ENCODE data around the gene LPP. TPM values are rescaled to one million over a fixed set of nuclear protein-coding genes. Genes with fewer than 3 reads are reported as not detected.

The LPP gene
- total RNA-seq, 1 donor from 2014 or later, result 96.7 TPM

DNA sequence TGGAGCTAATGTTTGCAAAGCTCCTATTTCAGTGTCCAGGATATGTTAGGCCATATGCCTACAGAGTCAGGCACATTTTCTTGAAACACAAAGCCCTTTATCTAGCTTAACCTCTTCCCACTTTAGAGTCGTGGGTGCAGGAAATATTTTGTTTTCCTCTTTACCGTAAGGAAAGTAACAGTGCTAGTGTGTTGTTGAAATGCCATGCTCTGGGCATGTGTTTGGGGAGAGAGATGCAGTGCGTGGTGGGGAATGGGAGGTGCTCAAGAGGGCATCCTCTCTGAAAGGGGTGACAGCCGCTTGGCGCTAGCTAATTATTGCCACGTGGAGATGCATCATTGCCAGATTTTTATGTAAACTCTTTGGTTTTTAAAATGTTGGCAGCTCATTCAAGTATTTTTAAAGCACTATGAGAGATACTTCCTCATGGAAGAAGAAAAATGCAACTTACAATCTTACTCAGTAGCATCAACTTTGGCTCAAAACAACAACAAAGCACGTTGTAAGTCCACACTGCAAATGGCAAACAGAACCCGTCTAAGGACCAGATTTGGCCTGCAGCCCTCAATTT lies 152.6 kb downstream of the LPP start:
- Mint-ChIP-seq H3K9me3 (no peaks in the 10 kb centered on the region), H3K36me3 (peaks cover 14% of the 10 kb centered on the region), H3K4me3 (no peak overlapping the region), H3K27ac (no peak overlapping the region), H3K4me1 (ENCODE audit: unreplicated experiment) (peaks cover 22% of the 10 kb centered on the region), H3K27me3 (no peaks in the 10 kb centered on the region)
- TF ChIP-seq, protein P1, sequence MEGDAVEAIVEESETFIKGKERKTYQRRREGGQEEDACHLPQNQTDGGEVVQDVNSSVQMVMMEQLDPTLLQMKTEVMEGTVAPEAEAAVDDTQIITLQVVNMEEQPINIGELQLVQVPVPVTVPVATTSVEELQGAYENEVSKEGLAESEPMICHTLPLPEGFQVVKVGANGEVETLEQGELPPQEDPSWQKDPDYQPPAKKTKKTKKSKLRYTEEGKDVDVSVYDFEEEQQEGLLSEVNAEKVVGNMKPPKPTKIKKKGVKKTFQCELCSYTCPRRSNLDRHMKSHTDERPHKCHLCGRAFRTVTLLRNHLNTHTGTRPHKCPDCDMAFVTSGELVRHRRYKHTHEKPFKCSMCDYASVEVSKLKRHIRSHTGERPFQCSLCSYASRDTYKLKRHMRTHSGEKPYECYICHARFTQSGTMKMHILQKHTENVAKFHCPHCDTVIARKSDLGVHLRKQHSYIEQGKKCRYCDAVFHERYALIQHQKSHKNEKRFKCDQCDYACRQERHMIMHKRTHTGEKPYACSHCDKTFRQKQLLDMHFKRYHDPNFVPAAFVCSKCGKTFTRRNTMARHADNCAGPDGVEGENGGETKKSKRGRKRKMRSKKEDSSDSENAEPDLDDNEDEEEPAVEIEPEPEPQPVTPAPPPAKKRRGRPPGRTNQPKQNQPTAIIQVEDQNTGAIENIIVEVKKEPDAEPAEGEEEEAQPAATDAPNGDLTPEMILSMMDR (conservative IDR thresholded peaks at IDR 0.05), result no peak
- no peak for DNase-seq (ENCODE audit: extremely low spot score, unreplicated experiment)

DNA sequence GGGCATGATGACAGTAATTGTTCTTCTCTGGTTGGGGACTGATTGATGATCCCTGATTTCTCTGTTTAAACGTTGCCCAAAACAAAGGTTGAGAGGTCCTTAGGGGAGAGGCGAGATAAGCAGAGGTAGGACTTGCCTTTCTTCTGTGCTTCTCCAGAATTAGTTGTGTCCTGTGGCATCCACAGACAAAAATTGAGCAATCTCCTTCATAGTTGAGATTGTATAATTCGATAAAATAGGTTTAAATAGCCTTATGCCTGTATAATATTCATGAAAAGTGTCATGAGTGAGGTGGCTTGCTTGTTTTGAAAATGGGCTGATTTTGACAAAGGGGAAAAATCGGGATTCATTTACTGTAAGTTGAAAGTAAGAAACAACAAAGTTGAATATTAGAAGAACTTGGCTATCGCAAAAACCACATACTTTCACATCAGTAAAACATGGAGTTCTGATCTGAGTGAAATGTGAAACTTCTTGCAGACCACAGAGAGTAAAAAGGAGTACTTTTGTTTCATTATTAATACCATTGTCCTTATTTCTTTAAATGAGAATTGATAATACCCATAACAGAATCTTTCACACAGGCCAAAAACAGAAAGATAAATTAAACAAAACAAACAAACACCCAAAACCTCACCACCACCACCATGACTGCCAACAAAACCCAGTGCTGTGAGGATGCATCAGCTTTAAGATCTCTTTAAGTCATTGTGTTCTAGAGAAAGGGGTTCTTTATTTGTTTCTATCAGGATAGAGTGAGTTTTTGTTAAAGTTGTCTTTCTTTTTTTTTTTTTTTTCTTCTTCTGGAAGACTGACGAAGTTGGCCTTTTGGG lies 155.7 kb downstream of the LPP start:
- H3K4me3 Mint-ChIP-seq, result no peak overlapping the region
- H3K9me3 Mint-ChIP-seq, result no peaks in the 10 kb centered on the region
- no peaks in the 10 kb centered on the region for H3K27me3 Mint-ChIP-seq
- peaks cover 11% of the 10 kb centered on the region for H3K36me3 Mint-ChIP-seq
- TF ChIP-seq, protein P1 (conservative IDR thresholded peaks at IDR 0.05), result no peak
- DNase-seq (ENCODE audit: extremely low spot score, unreplicated experiment), result no peak
- no peak overlapping the region for H3K27ac Mint-ChIP-seq
- peaks cover 10% of the 10 kb centered on the region for H3K4me1 Mint-ChIP-seq (ENCODE audit: unreplicated experiment)

DNA sequence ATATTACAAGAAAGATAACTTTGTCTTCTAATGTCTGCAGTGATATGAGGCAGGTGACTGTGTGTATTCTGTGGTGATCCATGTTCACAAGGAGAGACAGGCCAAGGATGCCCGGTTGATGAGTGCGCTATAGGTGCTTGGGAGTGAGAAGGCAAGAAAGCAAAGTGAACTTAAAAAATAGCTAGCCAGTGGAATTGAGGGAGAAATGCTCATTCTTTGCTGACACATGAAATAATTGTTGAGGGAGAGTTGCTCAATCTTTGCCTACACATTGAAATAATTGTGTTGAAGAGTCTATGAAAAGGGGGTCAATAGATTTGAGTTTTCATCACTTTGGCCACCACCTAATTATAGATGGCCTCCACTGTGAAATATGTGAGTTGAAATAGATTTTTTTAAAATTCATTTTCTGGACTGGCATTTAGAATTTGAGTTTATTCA lies 156.3 kb downstream of the LPP start:
- no peak for DNase-seq (ENCODE audit: extremely low spot score, unreplicated experiment)
- H3K27ac Mint-ChIP-seq, result no peak overlapping the region
- peaks cover 11% of the 10 kb centered on the region for H3K36me3 Mint-ChIP-seq
- H3K27me3 Mint-ChIP-seq, result no peaks in the 10 kb centered on the region
- H3K9me3 Mint-ChIP-seq, result no peaks in the 10 kb centered on the region
- TF ChIP-seq, protein P1 (conservative IDR thresholded peaks at IDR 0.05), result no peak
- H3K4me1 Mint-ChIP-seq (ENCODE audit: unreplicated experiment), result peaks cover 9% of the 10 kb centered on the region
- no peak overlapping the region for H3K4me3 Mint-ChIP-seq

DNA sequence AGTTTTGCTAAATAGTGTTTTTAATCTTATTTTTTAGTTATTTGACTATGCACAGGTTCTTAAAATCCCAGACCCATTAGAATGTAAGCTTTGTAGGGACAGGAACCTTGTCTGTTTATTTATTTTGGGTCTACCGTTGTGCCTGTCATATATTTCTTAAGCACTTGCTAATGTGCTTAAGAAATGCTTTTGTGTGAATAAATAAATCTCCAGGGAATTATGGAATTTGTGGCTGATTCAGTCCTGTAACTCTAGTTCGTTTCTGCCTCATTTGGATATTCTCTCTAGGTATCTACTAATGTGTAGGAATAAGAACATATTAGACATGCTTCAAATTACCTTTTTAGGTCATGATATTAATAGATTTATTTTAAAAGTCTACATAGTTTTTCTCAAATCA lies 161.6 kb downstream of the LPP start:
- Mint-ChIP-seq H3K4me1 (ENCODE audit: unreplicated experiment) (peaks cover 5% of the 10 kb centered on the region), H3K9me3 (no peaks in the 10 kb centered on the region), H3K36me3 (peaks cover 5% of the 10 kb centered on the region), H3K4me3 (no peak overlapping the region), H3K27ac (no peak overlapping the region), H3K27me3 (no peaks in the 10 kb centered on the region)
- DNase-seq (ENCODE audit: extremely low spot score, unreplicated experiment), result no peak
- TF ChIP-seq, protein P1 (conservative IDR thresholded peaks at IDR 0.05), result no peak

DNA sequence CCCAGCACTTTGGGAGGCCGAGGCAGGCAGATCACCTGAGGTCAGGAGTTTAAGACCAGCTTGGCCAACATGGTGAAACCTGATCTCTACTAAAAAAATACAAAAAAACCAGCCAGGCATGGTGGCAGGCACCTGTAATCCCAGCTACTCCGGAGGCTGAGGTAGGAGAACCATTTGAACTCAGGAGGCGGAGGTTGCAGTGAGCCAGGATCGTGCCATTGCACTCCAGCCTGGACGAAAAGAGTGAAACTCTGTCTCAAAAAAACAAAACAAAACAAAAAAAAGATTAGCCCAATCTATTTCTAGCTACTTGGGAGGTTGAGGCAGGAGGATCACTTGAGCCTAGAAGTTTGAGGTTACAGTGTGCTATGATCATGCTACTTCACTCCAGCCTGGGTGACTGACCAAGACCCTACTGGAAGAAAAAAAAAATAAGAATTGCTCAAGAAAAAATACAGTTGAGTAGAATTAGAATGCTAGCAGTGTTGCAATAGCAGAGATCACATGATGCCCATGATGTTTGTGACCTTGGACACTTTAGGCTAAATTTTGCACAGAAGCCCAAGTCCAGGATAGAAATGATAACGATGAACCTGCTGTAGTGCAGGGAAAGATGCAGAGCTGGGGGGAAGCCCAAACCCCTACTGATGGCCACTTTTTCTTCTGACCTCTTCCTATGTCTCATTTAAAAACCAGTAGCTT lies 162.2 kb downstream of the LPP start:
- DNase-seq (ENCODE audit: extremely low spot score, unreplicated experiment), result no peak
- TF ChIP-seq, protein P1 (conservative IDR thresholded peaks at IDR 0.05), result no peak
- Mint-ChIP-seq H3K36me3 (peaks cover 4% of the 10 kb centered on the region), H3K27ac (no peak overlapping the region), H3K4me1 (ENCODE audit: unreplicated experiment) (peaks cover 5% of the 10 kb centered on the region), H3K9me3 (no peaks in the 10 kb centered on the region), H3K27me3 (no peaks in the 10 kb centered on the region), H3K4me3 (no peak overlapping the region)

Data from type B pancreatic cell (in vitro differentiated cells).